ENCODE data around the gene CLP1. TPM values are rescaled to one million over a fixed set of nuclear protein-coding genes. Genes with fewer than 3 reads are reported as not detected.
A peak's percentile ranks its signal among the peaks of the same experiment; 100 is the strongest.

CLP1 gene
- total and polyA plus RNA-seq, 4 donors, result 5.9 to 12.3 (median 8.3) TPM

- H3K27ac ChIP-seq (ENCODE audit: low read depth in 1 of 2, low read length in 2 of 2), result peak overlapping the region; percentile 61 to 67
- peak overlapping the region in 2 of 3 donors; percentile 61 to 75 for H3K4me3 ChIP-seq (ENCODE audit: low read depth in 1 of 3, low read length in 3 of 3)
- TF ChIP-seq HNF4A (conservative IDR thresholded peaks at IDR 0.05) (peak; percentile 20 to 67), GABPA (IDR thresholded peaks at IDR 0.05 in 1 of 2, conservative IDR thresholded peaks at IDR 0.05 in 1 of 2) (no peak), HNF4G (IDR thresholded peaks at IDR 0.05) (no peak), YY1 (IDR thresholded peaks at IDR 0.05) (no peak), EGR1 (IDR thresholded peaks at IDR 0.05; ENCODE audit: low read depth in 2 of 2) (no peak), RXRA (IDR thresholded peaks at IDR 0.05) (peak; percentile 68 to 93), TAF1 (conservative IDR thresholded peaks at IDR 0.05) (no peak), NR2F2 (IDR thresholded peaks at IDR 0.05) (peak; percentile 95), ATF3 (IDR thresholded peaks at IDR 0.05) (no peak), REST (IDR thresholded peaks at IDR 0.05) (no peak), JUND (IDR thresholded peaks at IDR 0.05) (no peak), CTCF (IDR thresholded peaks at IDR 0.05; ENCODE audit: low read depth, low read length, missing input control) (no peak), MAX (IDR thresholded peaks at IDR 0.05) (no peak), ZBTB33 (IDR thresholded peaks at IDR 0.05) (no peak), FOXA1 (IDR thresholded peaks at IDR 0.05) (no peak), SP1 (IDR thresholded peaks at IDR 0.05) (peak; percentile 70), RAD21 (IDR thresholded peaks at IDR 0.05) (peak in 1 of 2 donors; percentile 45), FOXA2 (IDR thresholded peaks at IDR 0.05) (no peak)
- H3K9me3 ChIP-seq (ENCODE audit: control insufficient read depth in 4 of 4, low read length in 3 of 4), result no peaks in the 10 kb centered on the region
- 29% methylated on average over 15 of the region's 15 CpGs for WGBS
- H3K4me1 ChIP-seq (ENCODE audit: control insufficient read depth in 4 of 4, insufficient read depth in 4 of 4, low read length in 3 of 4), result peaks cover 13 to 37% (median 20%) of the 10 kb centered on the region in 4 donors
- peak overlapping the region in 1 of 2 donors; percentile 17 for H3K9ac ChIP-seq (ENCODE audit: low read depth in 1 of 2, low read length in 2 of 2)
- H3K27me3 ChIP-seq (ENCODE audit: control insufficient read depth in 4 of 4, insufficient read depth in 4 of 4, low read length in 3 of 4), result no peaks in the 10 kb centered on the region
- H3K36me3 ChIP-seq (ENCODE audit: control insufficient read depth in 4 of 4, insufficient read depth in 3 of 4, low read depth in 1 of 4, low read length in 3 of 4), result no peaks in the 10 kb centered on the region
- peak; percentile 74 for DNase-seq (ENCODE audit: low spot score)
These were observed 18.1 kb upstream of the CLP1 start for GRCh38 chr11:57639321-57640067.

Data from liver (tissue), 9 donors.